Bronchial epithelial cell (primary cell): ENCODE data around the gene TOGARAM1. TPM values are rescaled to one million over a fixed set of nuclear protein-coding genes. Genes with fewer than 3 reads are reported as not detected.

Source experiments
- DNase-seq: peaks from one replicate; pipeline ENCODE4 v3.0.0-alpha.2; 2010; ENCODE audit warnings: low read depth
- FAIRE-seq: peaks from 2 replicates; lab custom pipeline; 2011; peaks lifted over from hg19 to GRCh38; lab: Jason Lieb, UNC
- H3K27me3 ChIP-seq: 2 replicates; pipeline ENCODE4 v1.5.1; 2011; ENCODE audit warnings: low read length; ENCODE audit not compliant: control insufficient read depth, insufficient read depth
- H3K36me3 ChIP-seq: 2 replicates; pipeline ENCODE4 v1.5.1; 2011; ENCODE audit warnings: low read length; ENCODE audit not compliant: control insufficient read depth, insufficient read depth
- H3K4me3 ChIP-seq: 2 replicates; pipeline ENCODE4 v1.5.1; 2011; ENCODE audit warnings: mild to moderate bottlenecking, low read depth, low read length, control low read depth
- total RNA-seq: library from RNA; depleted of rRNA; stranded (reverse); fragments of >200 nt; gene quantifications from 2 replicates; pipeline ENCODE4 v1.2.1, GENCODE V29; 2014
- TF ChIP-seq, protein P1 (sequence below): IDR thresholded peaks from 2 replicates; pipeline ENCODE4 v1.5.1; 2011; ENCODE audit warnings: mild to moderate bottlenecking, moderate library complexity, low read length, control low read depth, inconsistent platforms; ENCODE audit not compliant: insufficient read depth, severe bottlenecking

TOGARAM1 gene
- total RNA-seq, 1 donor from 2014 or later, result 9.0 TPM

DNA sequence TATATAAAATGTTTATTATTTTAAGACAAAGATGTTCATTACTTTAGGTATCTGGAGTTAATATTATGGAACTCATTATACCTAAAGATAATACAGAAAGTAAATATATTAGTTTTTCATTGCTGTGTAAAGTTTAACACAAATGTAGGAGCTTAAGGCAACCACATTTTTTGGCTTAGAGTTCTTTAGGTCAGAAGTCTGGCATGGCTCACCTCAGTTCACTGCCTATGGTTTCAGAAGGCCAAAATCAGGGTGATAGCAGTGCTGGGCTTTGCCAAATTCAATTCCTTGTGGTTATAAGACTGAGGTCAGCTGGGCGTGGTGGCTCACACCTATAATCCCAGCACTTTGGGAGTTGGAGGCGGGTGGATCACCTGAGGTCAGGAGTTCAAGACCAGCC is 86.4 kb downstream of the TOGARAM1 start:
- TF ChIP-seq, protein P1, sequence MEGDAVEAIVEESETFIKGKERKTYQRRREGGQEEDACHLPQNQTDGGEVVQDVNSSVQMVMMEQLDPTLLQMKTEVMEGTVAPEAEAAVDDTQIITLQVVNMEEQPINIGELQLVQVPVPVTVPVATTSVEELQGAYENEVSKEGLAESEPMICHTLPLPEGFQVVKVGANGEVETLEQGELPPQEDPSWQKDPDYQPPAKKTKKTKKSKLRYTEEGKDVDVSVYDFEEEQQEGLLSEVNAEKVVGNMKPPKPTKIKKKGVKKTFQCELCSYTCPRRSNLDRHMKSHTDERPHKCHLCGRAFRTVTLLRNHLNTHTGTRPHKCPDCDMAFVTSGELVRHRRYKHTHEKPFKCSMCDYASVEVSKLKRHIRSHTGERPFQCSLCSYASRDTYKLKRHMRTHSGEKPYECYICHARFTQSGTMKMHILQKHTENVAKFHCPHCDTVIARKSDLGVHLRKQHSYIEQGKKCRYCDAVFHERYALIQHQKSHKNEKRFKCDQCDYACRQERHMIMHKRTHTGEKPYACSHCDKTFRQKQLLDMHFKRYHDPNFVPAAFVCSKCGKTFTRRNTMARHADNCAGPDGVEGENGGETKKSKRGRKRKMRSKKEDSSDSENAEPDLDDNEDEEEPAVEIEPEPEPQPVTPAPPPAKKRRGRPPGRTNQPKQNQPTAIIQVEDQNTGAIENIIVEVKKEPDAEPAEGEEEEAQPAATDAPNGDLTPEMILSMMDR, result no peak
- H3K4me3 ChIP-seq, result no peak overlapping the region
- DNase-seq, result no peak
- no peaks in the 10 kb centered on the region for H3K27me3 ChIP-seq
- FAIRE-seq, result no peak
- no peaks in the 10 kb centered on the region for H3K36me3 ChIP-seq

DNA sequence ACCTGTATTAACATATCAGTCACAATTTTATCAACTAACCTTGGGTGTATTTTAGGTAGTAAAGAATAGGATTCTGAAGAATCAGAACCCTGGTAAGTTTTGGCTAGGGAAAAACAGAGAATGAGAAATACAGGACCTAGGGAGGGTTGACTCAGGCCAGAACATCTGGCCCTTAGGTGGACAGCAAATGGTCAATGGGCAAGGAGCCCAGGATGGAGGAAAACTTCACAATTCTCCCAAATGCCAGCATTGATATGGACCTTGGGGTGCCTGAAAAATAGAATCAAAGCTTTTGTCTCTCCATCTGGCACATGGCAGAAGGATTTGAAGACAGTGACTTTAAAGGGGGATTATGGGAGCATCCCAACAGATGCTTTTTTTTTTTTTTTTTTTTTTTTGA is 89.2 kb downstream of the TOGARAM1 start:
- FAIRE-seq (no peak), DNase-seq (no peak)
- Histone ChIP-seq H3K36me3 (no peaks in the 10 kb centered on the region), H3K4me3 (no peak overlapping the region), H3K27me3 (no peaks in the 10 kb centered on the region)
- TF ChIP-seq, protein P1, result no peak

- DNase-seq (no peak), FAIRE-seq (no peak)
- H3K36me3 ChIP-seq, result no peaks in the 10 kb centered on the region
- H3K4me3 ChIP-seq, result no peak overlapping the region
- TF ChIP-seq, protein P1, result no peak
- H3K27me3 ChIP-seq, result no peaks in the 10 kb centered on the region
Measured at GRCh38 chr14:45051896-45052295, 89.9 kb downstream of the TOGARAM1 start.

GRCh38 chr14:45057349-45057748 is 95.4 kb downstream of the TOGARAM1 start:
- no peaks in the 10 kb centered on the region for H3K27me3 ChIP-seq
- no peak for FAIRE-seq
- H3K4me3 ChIP-seq, result no peak overlapping the region
- H3K36me3 ChIP-seq, result no peaks in the 10 kb centered on the region
- TF ChIP-seq, protein P1, result no peak
- no peak for DNase-seq

DNA sequence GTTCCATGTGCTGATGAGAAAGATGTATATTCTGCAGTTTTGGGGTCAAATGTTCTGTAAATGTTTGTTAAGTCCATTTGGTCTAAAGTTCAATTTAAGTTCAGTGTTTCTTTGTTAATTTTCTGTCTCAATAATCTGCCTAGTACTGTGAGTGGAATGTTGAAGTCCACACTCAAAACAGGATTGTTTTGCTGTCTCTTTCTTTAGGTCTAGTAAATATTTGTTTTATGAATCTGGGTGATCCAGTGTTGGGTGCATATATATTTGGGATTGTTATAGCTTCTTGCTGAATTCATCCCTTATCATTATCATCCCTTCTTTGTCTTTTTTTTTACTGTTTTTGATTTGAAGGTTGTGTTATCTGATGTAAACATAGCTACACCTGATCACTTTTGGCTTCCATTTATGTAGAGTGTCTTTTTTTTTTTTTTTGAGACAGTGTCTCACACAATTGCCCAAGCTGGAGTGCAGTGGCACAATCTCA is 95.9 kb downstream of the TOGARAM1 start:
- no peak for FAIRE-seq

GRCh38 chr14:45060551-45060950 is 98.6 kb downstream of the TOGARAM1 start:
- no peak overlapping the region for H3K4me3 ChIP-seq
- no peaks in the 10 kb centered on the region for H3K27me3 ChIP-seq
- TF ChIP-seq, protein P1, result no peak
- FAIRE-seq (no peak), DNase-seq (no peak)
- H3K36me3 ChIP-seq, result no peaks in the 10 kb centered on the region

More for the DNA sequence above, 95.9 kb downstream of the TOGARAM1 start:
- no peak for DNase-seq
- H3K4me3 ChIP-seq, result no peak overlapping the region
- no peaks in the 10 kb centered on the region for H3K36me3 ChIP-seq
- TF ChIP-seq, protein P1, result no peak
- no peaks in the 10 kb centered on the region for H3K27me3 ChIP-seq
